Activated T-cell treated with anti-CD3 and anti-CD28 coated beads, Interleukin-2, amount 50 U/mL, for 24 hours (primary cell): Measurements from ENCODE around the gene LRRC57.
"Not testable (repeated sequence)": the region's sequence is repeated elsewhere in the genome, so short reads cannot be mapped to it uniquely, and the experiment has no call there.

Experiments used
- DNase-seq: peaks from one replicate; pipeline ENCODE4 v3.0.0-alpha.2; 2020
- H3K27ac Mint-ChIP-seq: 2 replicates; pipeline ENCODE4 v1.8.0; 2020; ENCODE audit warnings: mild to moderate bottlenecking, mixed read lengths
- H3K27me3 Mint-ChIP-seq: 2 replicates; pipeline ENCODE4 v1.8.0; 2020; ENCODE audit warnings: mixed read lengths
- H3K36me3 Mint-ChIP-seq: 2 replicates; pipeline ENCODE4 v1.8.0; 2020; ENCODE audit warnings: low read depth, mixed read lengths
- H3K4me1 Mint-ChIP-seq: 2 replicates; pipeline ENCODE4 v1.8.0; 2020; ENCODE audit warnings: low read depth, mixed read lengths
- H3K4me3 Mint-ChIP-seq: 2 replicates; pipeline ENCODE4 v1.8.0; 2020; ENCODE audit warnings: mild to moderate bottlenecking, moderate library complexity, mixed read lengths
- H3K9me3 Mint-ChIP-seq: 2 replicates; pipeline ENCODE4 v1.8.0; 2020; ENCODE audit warnings: mixed read lengths

The LRRC57 gene

GRCh38 chr15:42576040-42576594, 27.5 kb upstream of the LRRC57 start:
- H3K9me3 Mint-ChIP-seq, result no peaks in the 10 kb centered on the region
- peak overlapping the region; percentile 93 for H3K4me3 Mint-ChIP-seq
- peaks cover 5% of the 10 kb centered on the region for H3K36me3 Mint-ChIP-seq
- peaks cover 29% of the 10 kb centered on the region for H3K4me1 Mint-ChIP-seq
- DNase-seq, result no peak
- peak overlapping the region; percentile 91 for H3K27ac Mint-ChIP-seq
- peaks cover 9% of the 10 kb centered on the region for H3K27me3 Mint-ChIP-seq

DNA sequence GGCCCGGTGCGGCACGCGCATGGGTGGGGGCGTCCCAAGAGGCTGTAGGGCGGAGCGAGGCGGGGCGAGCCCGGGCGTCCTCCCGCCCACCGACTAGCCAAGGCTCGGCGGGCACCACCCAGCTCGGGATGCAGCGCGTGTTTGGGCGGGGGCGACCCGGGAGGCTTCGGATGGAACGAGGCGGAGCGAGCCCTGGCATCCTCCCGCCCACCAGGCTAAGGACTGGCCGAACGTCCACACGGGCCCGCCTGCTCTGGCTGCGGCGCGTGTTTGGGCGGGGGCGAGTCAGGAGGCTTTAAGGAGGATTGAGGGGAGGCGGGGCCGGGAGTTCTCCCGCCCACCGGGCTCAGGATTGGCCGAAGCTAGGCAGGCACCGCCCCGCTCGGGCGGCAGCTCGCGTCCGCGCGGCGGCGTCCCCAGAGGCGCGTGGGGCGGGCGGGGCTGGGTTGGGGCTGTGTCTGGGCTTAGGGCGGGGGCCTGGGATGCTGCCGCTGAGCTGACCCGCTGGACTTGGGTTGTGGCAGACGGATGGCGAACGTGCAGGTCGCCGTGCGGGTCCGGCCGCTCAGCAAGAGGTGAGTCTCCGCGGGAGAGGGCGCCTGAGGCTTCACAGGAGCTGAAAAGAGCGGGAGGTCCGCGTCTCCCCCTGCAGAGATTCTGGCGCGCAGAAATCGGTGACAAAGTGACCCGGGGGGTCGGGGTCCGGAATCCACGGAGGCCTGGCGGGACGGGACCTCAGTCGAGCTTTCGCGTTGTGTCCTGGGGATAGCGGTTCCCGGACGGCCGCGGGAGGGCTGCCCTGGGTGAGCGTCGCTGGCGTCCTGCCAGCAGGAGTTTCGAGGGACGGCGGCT, 26.8 kb upstream of the LRRC57 start, which contains the start of gene STARD9:
STARD9 (plus strand) TSS at position 419 of the 852 bp plus-strand sequence; CDS start at position 529, 110 bp downstream.
- Mint-ChIP-seq H3K4me3 (peak within 1 kb of the TSS; percentile 93), H3K27ac (peak within 1 kb of the TSS; percentile 91), H3K4me1 (peaks cover 24% of the 10 kb centered on the region), H3K36me3 (peaks cover 8% of the 10 kb centered on the region), H3K9me3 (no peaks in the 10 kb centered on the region), H3K27me3 (peaks cover 9% of the 10 kb centered on the region)
- peak; percentile 98 for DNase-seq

- DNase-seq, result no peak
- Mint-ChIP-seq H3K36me3 (peaks cover 86% of the 10 kb centered on the region), H3K27me3 (no peaks in the 10 kb centered on the region), H3K4me1 (peaks cover 10% of the 10 kb centered on the region), H3K27ac (peak overlapping the region; percentile 11), H3K9me3 (no peaks in the 10 kb centered on the region), H3K4me3 (no peak overlapping the region)
Measured at GRCh38 chr15:42558739-42559138, 10.1 kb upstream of the LRRC57 start.

- not testable (repeated sequence) for H3K9me3 Mint-ChIP-seq, H3K27me3 Mint-ChIP-seq, DNase-seq, H3K4me3 Mint-ChIP-seq, H3K27ac Mint-ChIP-seq
- Mint-ChIP-seq H3K4me1 (peaks cover 21% of the 10 kb centered on the region), H3K36me3 (peaks cover 83% of the 10 kb centered on the region)
Measured at GRCh38 chr15:42556550-42557207, 8.1 kb upstream of the LRRC57 start.

DNA sequence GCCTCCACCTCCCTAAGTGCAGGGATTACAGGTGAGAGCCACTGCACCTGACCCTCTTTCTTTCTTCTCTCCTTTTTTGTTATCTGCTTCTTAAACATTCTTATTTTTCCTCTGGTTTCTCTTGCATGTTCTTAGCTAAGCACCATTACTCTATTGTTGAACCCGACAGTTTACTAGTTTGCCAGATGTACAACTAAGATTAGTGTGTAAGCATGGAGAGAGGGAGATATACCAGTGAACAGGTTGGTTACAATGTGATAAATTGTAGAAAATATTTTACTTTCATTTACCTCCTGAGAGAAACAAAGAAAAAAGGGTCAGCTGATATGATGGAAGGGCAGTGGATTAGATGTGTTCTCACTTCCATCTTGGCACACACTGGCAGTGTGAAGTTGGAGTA, 5.0 kb upstream of the LRRC57 start:
- no peaks in the 10 kb centered on the region for H3K27me3 Mint-ChIP-seq
- peaks cover 65% of the 10 kb centered on the region for H3K36me3 Mint-ChIP-seq
- no peaks in the 10 kb centered on the region for H3K9me3 Mint-ChIP-seq
- no peak overlapping the region for H3K4me3 Mint-ChIP-seq
- no peak for DNase-seq
- peaks cover 37% of the 10 kb centered on the region for H3K4me1 Mint-ChIP-seq
- H3K27ac Mint-ChIP-seq, result no peak overlapping the region

- Mint-ChIP-seq H3K27ac (peak overlapping the region; percentile 79), H3K27me3 (no peaks in the 10 kb centered on the region), H3K9me3 (no peaks in the 10 kb centered on the region), H3K4me3 (peak overlapping the region; percentile 96), H3K36me3 (peaks cover 70% of the 10 kb centered on the region), H3K4me1 (peaks cover 65% of the 10 kb centered on the region)
- no peak for DNase-seq
Measured at GRCh38 chr15:42549741-42550392, 1.3 kb upstream of the LRRC57 start.

DNA sequence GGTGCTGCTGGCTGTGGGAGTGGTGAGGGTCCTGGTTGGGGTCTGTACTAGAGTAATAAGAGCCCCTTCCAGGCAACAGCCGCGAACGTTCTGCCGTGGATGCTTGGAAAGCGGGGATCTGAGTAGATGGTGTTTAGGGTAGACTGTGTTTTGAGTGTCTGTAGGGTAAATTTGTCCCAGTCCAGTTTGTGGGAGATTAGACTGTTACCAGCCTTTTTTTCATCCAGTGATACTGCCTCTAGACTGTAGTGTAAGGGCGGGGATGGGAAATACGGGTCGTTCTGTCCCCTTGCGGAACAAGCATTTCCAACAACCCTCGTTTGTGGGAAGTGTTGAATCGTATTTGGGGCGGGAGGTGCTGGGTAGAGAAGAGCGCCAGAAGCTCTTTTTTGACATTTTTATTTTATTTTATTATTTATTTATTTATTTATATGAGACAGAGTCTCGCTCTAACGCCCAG, 469 bp upstream of the LRRC57 start:
- H3K4me1 Mint-ChIP-seq, result peaks cover 62% of the 10 kb centered on the region

DNA sequence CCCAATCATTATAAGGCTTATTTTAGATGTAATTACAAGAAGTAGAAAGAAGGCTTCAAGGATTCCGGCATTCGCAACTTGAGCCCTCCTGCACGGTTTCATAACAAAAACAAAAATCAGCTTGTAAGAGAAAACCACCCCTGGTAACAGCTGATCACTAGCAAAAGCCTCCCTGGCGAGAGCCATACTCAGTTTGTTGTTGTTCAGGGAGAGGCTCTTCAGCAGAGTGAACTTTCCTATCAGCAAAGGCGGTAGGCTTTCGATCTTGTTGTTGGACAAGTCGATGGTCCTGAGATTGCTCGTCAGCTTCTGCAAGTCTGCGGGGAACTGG, 710 bp downstream of the LRRC57 start:
- Mint-ChIP-seq H3K36me3 (peaks cover 70% of the 10 kb centered on the region), H3K9me3 (no peaks in the 10 kb centered on the region), H3K4me1 (peaks cover 55% of the 10 kb centered on the region), H3K4me3 (peak overlapping the region; percentile 96), H3K27ac (peak overlapping the region; percentile 96), H3K27me3 (no peaks in the 10 kb centered on the region)
- DNase-seq, result no peak

More for the DNA sequence above, 469 bp upstream of the LRRC57 start:
- Mint-ChIP-seq H3K27me3 (no peaks in the 10 kb centered on the region), H3K4me3 (peak overlapping the region; percentile 96), H3K27ac (peak overlapping the region; percentile 96), H3K9me3 (no peaks in the 10 kb centered on the region), H3K36me3 (peaks cover 70% of the 10 kb centered on the region)
- DNase-seq, result no peak

- H3K27ac Mint-ChIP-seq, result no peak overlapping the region
- no peak overlapping the region for H3K4me3 Mint-ChIP-seq
- H3K27me3 Mint-ChIP-seq, result no peaks in the 10 kb centered on the region
- peaks cover 37% of the 10 kb centered on the region for H3K4me1 Mint-ChIP-seq
- H3K36me3 Mint-ChIP-seq, result peaks cover 77% of the 10 kb centered on the region
- H3K9me3 Mint-ChIP-seq, result no peaks in the 10 kb centered on the region
- DNase-seq, result no peak
Measured at GRCh38 chr15:42544853-42545629, 3.6 kb downstream of the LRRC57 start.

DNA sequence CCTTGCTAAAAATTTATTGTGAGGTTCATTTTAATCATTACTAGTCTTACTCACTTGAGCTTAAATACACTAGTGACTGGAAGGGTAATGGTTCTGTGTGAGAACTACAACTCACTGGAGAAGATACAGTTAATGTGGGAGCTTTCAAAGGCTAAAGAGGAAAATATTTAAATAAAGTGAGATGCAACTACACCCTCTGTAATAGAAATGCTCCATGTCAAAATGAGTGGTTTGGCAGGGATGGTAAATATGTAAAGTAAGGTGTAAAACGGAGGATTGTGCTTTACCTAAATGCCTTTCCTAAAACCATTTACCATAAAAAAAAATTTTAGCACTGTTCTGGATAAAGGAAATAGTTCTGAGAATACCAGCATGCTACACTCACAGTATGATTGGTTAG, 15.3 kb downstream of the LRRC57 start:
- Mint-ChIP-seq H3K4me1 (no peaks in the 10 kb centered on the region), H3K27ac (no peak overlapping the region), H3K27me3 (no peaks in the 10 kb centered on the region), H3K36me3 (peaks cover 84% of the 10 kb centered on the region), H3K4me3 (no peak overlapping the region), H3K9me3 (no peaks in the 10 kb centered on the region)
- DNase-seq, result no peak

- DNase-seq, result no peak
- peaks cover 67% of the 10 kb centered on the region for H3K36me3 Mint-ChIP-seq
- no peak overlapping the region for H3K27ac Mint-ChIP-seq
- no peaks in the 10 kb centered on the region for H3K27me3 Mint-ChIP-seq
- no peaks in the 10 kb centered on the region for H3K4me1 Mint-ChIP-seq
- H3K9me3 Mint-ChIP-seq, result no peaks in the 10 kb centered on the region
- no peak overlapping the region for H3K4me3 Mint-ChIP-seq
Measured at GRCh38 chr15:42528970-42529369, 19.6 kb downstream of the LRRC57 start.

DNA sequence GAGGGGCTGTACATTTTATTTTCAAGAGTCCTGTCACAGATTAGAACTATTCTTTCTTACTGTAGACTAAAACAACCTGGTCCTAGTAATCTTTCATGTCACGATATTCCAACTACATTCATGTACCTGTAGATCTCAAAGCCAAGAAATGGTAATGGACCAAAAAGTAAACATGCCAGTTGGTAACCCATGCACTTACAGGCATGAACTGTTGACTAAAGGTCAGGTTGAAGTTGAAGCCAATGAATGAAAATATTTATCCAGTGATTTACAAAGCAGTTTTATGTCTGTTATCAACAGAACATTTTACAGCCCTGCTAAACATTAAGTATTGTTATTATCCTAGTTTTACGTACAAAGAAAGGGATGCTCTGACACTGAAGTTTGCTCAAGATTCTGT, 25.3 kb downstream of the LRRC57 start:
- peaks cover 53% of the 10 kb centered on the region for H3K36me3 Mint-ChIP-seq
- no peak for DNase-seq
- H3K27me3 Mint-ChIP-seq, result no peaks in the 10 kb centered on the region
- no peak overlapping the region for H3K27ac Mint-ChIP-seq
- H3K4me3 Mint-ChIP-seq, result no peak overlapping the region
- H3K9me3 Mint-ChIP-seq, result no peaks in the 10 kb centered on the region
- H3K4me1 Mint-ChIP-seq, result no peaks in the 10 kb centered on the region

- H3K4me1 Mint-ChIP-seq, result no peaks in the 10 kb centered on the region
- H3K9me3 Mint-ChIP-seq, result no peaks in the 10 kb centered on the region
- no peaks in the 10 kb centered on the region for H3K27me3 Mint-ChIP-seq
- no peak for DNase-seq
- H3K27ac Mint-ChIP-seq, result no peak overlapping the region
- no peak overlapping the region for H3K4me3 Mint-ChIP-seq
- H3K36me3 Mint-ChIP-seq, result peaks cover 67% of the 10 kb centered on the region
Measured at GRCh38 chr15:42511007-42511391, 37.6 kb downstream of the LRRC57 start.
